HG03097 (cell line): ENCODE results near the gene PITPNM3.

ENCODE experiments used
- ATAC-seq: cut with Tn5 transposase; IDR thresholded peaks from one replicate; pipeline ENCODE4 v1.9.1; 2021; ENCODE audit not compliant: unreplicated experiment, low FRiP score

PITPNM3 gene

DNA sequence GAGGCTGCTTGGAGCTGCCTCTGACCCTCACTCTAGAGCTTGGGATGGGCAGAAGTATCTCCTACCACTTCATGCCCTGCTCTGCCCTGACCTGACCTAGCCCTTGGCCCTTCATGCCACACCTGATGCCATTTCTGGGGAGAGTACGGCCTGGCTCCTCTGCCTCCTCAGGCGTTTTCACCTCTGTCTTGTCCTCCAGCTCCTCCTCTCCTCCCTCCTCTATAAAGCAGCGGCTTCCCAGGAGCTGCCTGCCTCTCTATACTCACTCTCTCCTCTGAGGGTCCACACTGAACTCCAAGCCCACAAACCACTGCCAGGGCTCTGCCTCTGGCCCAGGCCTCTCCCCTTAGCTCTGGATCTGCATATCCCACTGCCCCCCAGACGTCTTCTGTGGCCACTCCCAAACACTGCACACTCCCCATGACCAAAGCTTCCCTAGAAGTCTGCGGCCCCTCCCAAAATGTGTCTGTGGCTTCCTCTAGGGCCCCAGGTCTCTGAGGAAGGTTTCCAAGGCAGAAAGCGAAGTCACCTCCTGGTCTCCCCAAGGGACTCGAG lies 52.6 kb downstream of the PITPNM3 start:
- no peak for ATAC-seq

DNA sequence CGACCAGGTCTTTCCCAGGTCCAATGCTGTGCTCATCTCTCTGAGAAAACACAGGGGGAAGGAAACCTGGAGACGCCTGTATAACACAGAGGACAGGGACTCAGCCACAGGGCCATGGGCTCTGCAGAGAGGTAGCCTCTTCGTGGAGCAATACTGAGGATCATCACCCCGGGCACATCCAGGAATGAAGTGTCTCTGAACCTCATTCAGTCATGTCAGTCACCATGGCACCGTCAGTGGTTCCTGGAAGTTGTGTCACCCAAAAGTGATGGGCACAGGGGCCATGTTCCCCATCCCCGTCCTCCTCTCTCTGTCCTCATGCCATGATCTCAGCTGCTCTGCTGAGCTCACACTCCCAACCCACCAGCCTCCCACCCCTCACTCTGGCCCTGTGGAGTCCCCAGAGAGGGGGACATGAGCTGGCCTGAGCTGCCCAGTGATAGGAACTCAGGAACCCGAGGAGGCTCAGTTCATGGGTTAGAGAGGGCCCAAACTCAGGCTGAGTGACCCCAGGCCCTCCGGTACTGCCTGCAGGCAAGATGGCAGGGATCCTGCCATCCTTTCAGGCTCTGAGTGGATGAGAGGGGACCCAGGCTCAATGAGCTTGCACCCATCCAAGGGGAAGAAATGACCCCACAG lies 53.4 kb downstream of the PITPNM3 start:
- ATAC-seq = no peak

DNA sequence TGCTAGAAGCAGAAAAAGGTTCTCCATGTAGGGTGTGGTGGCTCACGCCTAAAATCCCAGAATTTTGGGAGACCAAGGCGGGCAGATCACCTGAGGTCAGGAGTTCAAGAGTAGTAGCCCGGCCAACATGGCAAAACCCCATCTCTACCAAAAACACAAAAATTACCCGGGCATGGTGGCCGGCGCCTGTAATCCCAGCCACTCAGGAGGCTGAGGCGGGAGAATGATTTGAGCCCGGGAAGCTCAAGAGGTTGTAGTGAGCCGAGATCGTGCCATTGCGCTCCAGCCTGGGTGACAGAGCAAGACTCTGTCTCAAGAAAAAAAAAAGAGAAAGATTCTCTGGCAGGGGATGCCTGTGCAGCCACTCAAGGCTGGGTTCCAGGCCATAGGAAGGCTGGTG lies 54.2 kb downstream of the PITPNM3 start:
- no peak for ATAC-seq

DNA sequence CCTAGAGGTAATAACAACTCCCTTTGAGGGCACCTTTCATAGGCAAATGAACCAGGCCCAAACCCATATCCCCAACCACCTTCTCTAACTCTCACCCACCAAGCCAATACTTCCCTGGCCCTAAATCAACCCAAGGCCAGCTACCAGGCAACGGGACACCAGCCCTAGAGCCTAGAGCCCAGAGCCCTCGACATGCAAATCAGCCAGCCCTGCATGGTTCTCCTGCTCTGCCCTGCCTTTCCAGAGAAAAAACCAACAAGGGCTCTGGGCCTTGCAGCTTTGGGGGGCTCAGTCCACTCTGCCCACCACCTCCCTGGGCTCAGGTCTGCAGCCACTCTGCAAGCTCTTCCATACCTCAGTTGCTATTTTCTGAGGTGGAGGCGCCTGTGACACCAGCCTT lies 55.0 kb downstream of the PITPNM3 start:
- ATAC-seq = no peak

DNA sequence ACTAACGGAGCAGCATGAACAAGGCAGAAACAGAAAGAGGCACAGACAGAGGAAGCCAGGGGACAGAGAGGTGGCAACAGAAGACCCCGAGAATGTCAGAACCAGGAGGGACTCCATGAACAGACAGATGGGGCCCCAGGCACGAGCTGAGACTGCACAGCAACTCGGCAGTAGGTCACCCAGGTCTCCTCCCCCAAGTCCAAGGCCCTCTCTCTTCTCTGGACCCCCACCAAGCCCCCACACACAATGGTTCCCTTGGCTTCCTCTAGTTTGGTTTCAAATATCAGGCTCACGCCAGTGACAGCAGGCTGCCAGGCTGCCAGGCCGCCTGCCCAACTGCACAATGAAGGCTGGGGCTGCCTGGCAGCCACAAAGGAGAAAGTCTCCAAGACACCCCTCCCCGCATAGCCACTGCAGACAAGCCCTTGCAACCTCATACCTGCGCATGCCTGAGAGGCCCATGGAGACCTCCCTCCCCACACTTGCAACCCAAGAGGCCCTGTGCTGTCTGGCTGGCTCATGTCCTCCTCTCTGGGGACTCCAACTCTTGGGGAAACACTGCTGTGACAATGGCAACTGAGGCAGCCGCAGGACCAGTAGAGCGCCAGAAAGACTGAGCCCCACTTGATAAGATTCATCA lies 57.3 kb downstream of the PITPNM3 start:
- ATAC-seq = no peak

DNA sequence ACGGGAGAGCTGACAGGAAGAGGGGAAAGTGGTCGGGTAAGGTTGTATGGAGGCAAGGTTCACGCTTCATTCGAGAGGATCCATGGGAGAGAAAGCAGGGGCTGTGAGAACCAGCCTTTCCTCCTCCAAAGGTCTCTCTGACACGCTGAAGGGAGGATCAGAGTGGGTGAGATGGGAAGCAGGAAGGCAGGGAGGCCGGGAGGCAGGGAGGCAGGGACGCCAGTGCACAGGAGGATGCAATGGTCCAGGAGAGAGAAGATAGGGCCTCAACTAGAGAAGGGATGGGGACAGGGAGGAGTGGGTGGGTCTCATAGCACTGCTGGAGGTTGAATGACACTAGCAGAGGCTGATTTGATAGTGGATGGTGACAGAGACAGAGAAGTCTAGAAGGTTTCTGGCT lies 58.0 kb downstream of the PITPNM3 start:
- ATAC-seq = no peak

DNA sequence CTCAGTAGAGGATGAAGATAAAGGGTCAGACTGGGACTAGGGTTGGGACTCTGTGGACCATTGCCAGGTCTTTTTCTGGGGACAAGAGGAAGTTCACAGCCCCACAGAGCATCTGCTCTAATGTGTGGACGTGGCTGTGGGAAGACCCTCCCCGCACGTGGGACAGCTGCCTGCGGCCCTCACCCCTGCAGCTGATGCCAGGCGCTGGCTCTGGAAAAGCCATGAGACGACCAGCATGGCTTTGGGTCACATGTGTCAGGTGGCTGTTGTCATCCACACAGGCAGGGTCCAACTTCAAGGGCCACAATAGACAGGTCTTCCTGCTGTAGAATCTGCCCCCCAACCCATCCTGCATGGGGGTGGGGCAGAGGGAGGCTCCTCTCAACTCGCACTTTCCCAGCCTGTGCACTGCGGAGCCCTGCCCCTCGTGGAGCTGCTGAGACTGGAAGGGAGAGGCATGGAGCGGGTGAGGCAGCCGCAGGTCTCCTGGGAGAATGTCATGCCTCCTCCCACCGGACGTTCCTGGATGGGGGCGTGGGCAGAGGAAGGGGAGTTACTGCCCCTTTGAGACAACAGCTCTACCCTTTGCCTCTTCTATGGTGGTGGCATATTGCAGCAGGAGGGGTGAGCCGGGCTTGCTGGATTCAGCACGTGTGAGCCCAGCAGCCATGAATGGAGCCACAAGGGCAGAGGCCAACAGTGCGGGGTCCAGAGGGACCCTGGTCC lies 58.7 kb downstream of the PITPNM3 start:
- ATAC-seq = no peak

DNA sequence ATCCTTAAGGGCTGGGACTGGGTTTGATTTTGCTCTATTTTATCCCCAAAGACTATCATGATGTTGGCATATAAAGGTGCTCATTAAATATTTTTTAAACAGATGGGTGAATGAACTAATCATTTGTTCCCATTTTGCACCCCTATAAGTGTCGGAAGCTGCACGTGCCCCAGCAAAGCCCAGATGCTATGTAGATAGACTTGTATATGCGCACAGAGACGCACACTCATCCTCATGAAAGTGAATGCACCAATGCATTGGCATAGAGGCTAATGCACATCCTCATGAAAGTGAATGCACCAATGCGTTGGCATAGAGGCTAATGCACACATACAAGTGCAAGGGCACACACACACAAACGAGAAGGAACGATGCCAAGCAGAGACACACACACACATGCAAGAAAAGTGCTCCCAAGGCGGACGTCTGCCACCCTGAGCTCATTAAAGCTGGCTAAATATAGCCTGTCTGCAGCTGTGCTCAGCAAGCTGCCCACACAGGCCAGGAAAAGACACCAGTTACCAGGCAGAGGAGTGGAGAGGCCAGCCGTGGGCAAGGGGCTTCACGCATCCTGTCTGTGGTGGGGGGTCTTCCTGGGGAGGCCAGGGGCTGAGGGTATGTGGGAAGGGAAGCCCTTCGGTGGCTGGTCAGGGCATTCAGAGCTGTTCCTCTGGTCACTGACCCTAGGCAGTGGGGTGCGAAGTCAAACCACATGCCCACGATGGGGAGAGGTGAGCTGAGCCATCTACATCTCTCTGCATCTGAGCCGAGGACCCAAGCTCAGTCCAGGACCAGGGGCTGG lies 59.5 kb downstream of the PITPNM3 start:
- no peak for ATAC-seq

DNA sequence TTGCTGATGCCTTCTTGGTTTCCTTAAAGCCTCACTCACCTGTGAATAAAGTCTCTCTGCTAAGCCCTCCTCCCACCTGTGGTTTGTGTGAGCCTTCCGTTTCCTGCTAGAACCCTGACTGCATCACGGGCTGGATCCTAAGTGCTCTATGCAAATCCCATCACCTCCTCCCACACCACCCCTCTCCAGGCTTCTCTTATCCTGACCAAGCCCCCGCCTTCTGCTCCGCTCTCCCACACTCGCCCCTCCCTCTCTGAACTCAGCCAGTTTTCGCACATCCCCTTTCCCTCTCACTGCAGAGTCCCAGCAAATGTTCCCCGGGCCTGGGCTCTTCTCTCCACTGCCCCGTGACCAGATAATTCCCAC lies 60.3 kb downstream of the PITPNM3 start:
- ATAC-seq = no peak

DNA sequence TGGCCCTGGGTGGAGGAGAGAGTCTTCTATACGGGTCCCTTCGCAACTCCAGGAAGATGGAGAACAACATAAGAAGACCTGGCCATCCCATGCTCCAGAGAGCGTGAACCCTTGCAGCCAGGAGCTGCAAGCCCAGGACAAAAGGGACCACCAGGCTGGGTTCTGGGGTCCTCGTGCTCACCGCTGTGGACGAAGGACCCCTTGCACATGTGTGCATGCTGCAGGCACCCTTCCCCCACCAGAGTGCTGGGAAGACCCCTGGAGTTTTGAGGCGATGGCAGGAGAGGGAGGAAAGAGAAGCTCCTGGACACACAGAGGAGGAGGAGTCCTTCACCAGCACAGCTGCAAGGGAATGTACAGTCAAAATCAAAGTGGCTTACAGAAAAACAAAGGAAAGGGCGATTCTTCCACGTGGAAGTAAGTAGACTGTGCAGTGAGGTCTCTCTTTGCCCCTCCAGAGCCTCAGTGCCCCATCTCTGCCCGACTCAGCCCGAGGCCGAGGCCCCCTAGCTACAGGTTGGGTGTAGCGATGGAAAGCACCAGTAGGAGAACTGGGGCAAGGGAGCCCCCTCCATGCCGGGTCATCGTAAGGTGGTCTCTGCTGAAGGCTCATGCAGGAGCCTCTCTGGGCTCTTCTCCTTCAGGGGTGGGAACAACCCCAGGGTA lies 60.8 kb downstream of the PITPNM3 start:
- ATAC-seq = no peak

DNA sequence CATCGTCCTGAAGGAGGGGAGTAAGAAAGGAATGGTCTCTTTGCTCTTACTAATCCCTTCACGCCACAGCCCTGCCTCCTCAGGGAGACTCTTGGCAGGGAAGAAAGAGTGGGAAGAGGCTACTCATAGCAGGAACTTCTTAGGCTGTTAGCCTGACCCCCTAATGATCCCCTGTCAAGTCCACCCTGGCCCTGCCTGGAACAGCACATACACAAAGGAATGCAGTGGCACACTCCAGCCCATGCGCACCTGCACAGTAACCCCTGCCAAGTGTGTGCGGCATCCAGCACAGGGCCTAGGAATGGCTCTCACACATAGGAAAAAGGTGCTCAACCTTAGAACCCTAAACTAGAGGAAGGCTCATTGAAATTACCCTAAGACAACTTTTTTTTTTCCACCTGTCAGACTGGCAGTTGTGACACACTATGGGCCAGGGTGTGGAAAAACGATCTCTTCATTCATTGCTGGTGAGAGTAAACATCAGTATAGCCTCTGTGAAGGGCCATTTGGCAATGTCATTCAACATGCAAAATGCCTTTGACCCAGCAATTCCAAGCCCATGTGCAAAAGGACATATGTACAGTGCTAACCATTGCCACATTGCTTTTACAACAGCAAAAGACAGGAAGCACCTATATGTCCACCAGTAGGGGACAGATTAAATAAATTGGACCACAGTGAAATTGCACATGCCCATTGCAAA lies 62.0 kb downstream of the PITPNM3 start:
- ATAC-seq = no peak

DNA sequence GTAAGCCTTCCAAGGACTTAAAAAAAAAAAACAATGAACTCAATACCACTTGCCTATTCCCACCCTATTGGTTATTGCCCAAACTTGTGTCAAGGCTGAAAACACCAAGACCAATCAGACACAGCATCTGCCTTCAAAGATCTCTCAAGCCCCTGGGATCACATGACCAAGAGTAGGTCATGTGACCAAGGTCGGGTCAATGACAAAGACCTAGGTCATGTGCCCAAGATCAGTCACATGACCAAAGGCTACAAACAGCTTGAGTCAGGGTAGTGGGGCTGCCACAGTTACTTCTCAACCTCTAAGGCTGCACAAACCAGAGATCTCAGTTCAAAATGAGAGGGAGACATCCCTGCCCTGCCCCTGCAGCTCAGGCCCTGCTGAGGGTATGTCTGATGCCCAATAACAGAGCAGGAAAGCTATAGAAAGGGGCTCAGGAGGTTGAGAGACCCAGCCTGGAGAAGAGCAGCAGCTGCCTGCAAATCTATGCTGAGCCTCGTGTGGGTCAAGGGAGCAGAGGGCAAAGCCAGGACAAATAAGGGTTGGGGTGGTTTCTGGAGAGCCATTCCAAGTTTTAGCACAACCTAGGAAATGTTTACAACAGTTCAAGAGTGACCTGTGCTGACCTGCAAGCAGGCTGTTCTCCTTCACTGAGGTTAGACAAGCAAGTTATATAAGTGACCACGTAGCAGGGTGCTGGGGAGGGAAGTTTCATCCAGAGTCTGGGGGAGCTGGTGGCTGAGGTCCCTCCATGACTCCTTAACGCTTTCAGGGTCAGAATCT lies 63.3 kb downstream of the PITPNM3 start:
- ATAC-seq = no peak

DNA sequence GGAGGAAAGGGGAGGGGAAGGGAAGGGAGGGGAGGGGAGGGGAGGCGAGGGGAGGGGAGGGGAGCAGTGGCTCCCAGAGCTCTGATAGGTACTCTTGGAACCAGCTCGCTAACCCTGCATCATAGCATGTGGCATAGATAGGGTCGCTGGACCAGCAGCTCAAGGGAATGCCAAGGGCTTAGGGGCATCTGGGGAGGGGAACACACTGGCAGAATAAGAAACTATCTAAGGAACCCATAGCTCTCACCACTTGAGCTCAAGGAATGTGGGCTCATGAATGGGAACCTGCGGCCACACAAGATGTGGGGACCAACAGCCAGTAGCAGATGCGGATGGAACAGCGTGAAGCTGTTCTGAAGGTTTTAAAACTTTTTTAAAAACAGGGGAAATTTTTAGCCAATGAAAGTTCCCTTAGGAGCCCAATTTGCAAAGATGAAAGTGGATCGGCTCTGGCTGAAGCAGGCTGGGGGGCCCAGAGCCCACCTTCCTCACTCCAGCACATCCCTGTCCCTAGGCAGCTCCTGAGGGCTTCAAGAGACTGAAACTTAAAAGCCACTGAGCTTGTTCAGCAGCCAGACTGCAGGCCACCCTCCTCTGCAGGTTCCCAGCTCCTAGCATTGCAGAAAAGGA lies 65.2 kb downstream of the PITPNM3 start:
- no peak for ATAC-seq

DNA sequence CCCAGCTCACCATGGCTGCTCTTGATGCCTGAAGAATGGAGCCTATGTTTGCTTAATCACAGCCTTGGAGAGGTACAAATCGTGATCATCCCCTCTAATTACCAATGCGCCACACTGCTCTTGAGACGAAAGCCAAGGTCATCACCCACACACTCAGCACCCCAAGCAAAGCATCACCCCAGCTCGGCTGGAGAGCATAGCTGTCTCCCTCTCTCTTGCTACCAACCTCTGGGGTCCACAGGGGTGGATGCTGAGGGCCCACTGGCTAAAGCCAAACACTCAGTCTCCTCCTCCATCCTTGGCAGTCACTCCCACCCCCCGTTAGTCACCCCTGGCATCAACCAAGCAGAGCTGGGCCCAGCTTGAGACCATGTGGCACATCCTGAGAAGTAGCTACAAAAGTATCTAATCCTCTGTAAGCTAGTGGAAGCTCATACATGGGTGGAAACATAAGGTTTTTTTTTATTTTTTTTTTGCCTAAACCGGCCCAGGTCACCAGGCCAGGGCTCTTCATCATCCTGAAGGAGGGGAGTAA lies 67.3 kb downstream of the PITPNM3 start:
- ATAC-seq = no peak

DNA sequence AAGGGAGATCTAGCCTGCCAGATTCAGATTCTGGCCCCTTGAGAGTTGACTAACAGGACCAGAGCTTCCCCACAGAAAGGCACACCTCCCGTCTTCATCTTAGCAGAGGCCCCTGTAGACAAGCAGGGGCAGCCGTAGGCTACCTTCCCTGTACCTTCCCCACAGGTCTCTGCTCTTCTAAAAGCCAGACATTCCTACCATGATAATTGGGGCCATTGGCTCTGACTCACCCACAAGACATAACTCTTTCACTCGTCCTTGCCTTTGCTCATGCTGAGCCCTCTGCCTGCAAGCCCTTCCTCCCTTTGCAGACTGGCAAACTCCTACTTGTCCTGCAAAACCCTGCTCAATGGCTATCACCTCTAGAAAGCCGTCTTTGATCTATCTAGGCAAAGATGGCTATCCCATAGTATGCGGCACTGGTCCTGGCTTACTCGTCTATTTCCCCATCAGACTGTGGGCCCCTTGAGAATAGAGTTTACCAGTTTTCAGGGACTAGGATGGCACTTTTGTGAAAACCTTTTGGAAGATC lies 68.3 kb downstream of the PITPNM3 start:
- no peak for ATAC-seq

DNA sequence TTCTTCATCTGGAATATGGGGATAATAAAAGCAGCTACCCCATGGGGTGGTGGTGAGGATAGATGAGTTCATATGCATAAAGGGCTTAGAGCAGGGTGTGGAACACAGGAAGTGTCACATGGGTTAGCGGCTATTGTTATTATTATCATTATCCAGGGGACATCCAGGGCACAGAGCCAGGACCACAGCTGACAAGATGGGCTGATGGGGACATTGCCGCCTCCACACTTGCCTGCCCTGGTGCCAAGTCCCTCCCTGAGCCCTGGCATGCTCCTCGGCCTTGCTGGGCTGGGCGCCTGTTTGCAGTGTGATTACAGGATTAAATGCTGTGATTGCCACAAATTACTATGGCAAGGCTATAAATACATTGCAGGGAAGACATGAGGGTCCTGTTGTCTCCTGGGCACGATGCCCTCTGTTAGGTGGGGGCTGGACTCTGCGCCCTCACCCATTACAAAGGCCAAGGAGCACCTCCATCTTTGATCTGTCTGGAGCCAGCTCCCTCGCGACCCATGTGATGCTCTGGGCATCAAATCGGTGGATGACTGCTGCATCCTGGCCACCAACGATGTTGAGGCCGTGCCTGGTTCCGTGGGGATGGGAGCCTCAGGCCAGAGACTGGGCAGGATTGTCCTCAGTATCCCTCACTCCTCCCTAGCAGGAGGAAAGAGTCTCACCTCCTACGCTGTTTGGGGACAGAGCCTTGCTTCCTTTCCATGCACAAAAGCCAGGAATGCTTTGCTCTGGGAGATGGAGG lies 68.9 kb downstream of the PITPNM3 start:
- ATAC-seq = no peak

DNA sequence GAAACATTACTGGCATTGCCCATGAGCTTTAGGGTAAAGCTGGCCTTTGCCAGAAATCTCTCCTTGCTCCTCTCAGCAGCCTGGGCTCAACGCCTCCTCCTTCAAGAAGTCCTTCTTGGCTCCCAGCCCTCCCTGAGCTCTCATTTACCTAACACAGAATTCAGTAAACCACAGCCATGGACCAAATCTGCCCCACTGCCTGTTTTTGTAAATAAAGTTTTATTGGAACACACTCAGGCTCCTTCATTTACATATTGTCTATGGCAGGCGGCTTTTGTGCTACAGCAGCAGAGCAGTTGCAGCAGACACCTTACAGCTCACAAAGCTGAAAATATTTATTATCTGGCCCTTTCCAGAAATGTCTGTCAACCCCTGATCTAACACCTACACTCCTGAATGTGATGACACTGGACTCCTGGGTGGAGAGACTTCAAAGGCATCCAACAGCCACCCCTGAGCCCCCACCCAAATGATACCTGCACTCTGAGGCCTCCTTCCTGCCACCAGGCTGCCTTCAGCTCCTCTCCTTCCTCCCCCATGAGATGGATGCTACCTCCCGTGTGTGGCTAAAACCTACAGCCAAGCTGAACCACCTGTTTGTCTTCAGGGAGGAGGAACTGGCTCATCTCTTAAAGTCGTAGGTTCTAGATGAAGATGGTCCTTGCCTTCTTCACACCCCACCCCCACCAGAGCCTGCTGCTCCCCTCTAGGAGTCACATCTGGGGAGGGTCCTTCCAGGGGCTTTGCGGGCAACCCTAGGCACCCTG lies 70.5 kb downstream of the PITPNM3 start:
- ATAC-seq = no peak
